Measurements from ENCODE around the gene CHRDL2.

The CHRDL2 gene

DNA sequence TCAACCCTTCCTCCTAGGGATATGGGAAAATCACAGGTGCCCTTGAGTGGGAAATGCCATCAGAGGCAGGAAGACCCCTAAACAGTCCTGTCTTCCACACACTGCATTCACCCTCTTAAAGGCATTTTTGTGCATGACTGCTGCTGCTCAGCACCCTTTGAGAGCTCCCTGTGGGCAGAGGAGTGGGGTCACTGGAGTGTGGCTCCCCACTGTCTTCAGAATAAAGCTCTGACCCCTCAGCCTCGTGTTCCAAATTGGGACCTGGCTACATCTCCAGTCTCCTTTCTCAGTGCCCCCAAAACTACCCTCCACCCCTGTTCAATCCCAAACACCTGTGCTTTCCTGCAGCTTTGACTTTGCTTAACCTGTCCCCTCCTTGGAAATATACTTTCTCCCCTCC is 46.6 kb downstream of the CHRDL2 start:
- no peak for DNase-seq

DNA sequence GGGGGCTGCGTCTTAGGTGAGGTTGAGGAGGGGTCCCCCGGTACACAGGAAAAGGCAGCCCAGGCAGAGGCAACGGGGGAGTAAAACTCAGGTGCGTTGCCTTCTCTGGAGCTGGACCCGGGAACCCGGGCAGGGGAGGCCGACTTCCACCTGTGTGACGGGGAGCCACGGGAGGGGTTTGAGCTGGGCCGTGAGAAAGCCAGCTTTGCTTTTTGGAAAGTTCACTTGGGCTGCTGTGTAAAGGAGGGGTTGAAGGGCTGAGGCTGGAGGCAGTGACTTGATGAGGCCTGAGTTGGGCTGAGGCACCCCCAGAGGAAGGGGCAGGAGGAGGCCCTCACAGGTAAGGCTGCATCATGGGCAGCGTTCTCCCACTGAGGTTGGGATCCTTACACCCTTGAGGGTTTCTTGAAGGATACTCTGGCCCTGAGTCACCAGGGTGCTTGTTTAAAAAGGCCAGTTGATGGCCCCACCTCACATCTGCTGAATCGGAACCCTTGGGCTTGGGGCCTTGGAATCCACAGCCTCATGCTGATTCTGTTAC is 47.2 kb downstream of the CHRDL2 start:
- DNase-seq = no peak

GRCh38 chr11:74683279-74683871 is 47.9 kb downstream of the CHRDL2 start:
- no peak for DNase-seq

DNA sequence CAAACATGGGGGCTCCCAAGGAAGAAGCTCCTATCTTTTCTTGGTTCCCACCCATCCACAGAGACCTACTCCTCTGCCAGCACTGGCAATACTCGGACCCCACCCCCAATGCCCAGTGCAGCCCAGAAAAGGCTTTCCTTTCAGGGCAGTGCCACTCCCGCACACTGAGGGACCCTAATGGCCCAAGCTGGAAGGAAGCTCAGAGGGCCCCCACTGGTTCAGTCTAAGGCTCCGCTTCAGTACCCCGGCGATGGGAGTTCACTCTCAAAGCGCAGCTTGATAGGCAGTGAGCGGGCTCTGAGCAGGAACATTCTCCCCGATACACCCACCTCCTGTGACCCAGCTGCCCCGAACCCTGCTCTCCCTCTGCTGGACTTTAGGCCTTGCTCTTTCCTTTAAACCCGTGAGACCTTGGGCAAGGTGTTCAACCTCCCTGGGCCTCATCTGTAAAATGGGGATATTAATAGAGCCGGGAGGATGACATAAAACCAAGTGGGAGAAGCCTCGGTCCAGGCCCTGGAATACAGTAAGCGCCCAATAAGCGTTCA is 48.4 kb downstream of the CHRDL2 start:
- no peak for DNase-seq

DNA sequence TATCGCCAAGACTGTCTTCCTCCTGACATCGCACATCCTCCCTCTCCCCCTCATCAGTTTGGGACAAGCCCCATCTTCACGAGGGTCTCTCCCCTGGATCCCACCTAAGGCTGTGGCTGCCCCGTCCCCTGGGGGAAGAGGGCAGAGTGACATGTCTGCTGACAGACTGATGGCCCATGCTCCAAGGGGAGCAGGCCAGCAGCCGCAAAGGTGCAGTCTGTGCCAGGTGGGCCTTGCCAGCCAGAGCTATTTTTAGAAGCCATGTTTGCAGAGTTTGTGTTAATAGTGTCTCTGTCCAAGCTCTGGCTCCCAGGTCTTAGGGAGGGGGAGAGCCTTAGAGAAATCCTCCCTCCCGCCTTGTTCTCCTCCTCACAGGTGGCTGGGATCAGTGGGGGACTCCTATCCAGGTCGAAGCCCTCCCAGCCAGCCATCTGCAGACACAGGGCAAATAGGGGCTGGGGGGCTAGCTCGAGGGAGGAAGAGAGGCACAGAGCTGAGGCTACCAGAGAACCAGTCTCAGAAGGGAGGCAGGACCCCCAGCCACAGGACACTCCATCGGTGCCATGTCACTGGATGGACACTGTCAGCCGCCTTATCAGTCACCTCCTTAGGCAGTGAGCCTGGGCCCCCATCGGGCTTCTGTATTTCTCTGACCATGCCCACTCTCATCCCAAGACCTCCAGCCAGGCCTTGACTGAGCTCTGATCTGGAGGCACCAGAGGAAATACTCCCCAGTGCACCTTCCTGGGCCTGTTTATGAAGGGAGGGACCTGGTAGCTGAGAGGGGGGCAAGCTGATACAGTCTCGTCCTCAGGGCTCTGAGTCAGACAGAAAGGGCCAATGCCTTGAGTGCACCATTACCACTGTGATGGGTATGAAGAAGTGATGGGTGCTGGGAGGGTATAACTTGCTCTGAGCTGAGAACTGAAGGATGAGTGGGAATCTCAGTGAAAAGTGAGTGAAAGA is 49.3 kb downstream of the CHRDL2 start:
- DNase-seq = no peak

DNA sequence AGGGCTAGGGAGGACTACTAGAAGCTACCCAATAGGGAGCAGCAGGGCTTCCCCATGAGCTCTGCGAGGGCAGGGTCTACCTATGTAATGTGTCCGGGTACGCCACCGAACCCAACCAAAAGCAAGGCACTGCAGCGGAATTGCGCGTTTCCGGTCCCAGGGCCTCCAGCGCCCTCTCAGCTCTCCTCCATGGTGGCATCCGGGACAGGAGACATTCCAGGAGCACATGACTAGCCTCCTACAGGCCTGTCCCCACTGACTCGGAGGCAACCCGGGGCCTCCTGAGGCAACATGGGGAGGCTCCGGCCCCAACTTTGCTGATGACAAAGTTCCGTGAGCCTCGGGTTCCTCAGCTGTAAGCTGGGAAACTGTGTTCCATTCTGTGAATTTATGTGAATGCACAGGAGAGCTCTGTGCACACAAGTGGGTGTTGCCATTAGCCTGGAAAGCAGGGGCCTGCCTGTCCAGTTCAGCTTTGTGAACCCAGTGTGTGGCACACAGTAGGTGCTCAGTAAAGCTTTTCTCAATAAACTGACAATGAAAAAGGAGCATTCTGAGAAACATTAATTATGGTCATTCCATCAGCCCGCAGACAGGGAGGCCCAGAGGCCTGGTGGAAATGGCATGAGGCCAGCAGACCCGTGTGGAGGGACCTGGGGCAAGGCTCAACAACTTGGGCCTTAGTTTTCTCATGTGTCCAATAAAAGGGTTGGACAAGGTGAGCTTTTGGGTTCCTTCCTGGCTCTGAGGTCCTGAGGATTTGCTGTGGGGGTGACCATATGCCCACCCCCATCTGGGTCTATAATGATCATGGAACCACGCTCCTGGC is 50.3 kb downstream of the CHRDL2 start:
- no peak for DNase-seq

GRCh38 chr11:74680035-74680671 is 51.1 kb downstream of the CHRDL2 start:
- no peak for DNase-seq

- DNase-seq = no peak
Observed at GRCh38 chr11:74679513-74679865, 51.7 kb downstream of the CHRDL2 start.

GRCh38 chr11:74678591-74679512 is 52.4 kb downstream of the CHRDL2 start:
- no peak for DNase-seq

DNA sequence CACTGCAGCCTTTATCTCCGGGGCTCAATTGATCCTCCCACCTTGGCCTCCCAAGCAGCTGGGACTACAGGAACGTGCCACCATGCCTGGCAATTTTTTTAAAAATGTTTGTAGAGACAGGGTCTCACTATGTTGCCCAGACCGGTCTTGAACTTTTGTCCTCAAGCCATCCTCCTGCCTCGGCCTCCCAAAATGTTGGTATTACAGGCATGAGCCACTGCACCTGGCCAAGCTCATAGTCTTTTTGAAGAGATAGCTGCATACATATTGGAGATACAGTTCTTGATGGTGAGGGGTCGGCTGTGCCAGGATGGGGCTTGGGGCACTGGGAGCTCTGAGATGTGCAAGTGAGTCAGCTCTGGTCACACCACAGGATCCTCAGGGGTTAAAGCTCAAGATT is 53.2 kb downstream of the CHRDL2 start:
- no peak for DNase-seq

DNA sequence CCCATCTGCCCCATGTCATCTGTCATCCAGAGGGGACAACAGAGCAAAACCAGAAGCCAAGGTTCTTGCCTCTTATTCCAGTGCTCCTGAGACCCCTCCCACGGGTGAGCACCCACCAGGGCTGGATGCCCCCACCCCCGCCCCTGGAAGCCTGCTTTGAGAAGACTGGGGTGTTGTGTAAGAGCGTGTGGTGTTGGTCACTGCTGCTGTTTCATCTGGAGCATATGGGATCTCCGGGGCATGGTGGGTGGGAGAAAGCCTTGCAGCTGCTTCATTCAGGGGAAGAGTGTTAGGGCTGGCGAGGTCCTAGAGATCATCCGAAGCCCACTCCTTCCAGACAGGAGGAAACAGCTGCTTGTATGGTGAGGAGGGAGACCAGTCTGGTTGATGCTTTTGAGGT is 54.1 kb downstream of the CHRDL2 start:
- DNase-seq = no peak

DNA sequence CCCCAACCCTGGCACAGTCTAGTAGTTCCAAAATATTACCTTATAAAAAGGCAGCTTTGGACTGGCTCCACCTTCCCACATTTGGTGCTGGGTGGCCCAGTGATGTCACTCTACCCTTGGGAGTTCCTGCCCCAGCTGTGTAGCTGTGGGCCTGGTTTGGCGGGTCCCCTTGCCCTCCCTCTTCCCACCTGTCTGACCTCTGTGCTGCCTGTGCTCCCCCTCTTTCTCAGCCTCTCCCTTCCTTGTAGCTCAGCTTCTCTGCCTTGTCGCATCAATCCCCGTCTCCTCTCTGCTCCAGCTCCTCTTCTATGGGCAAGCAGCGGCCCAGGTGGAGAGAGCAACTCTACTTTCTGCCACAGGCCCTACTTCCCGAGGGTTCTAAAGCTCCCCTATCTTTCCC is 54.6 kb downstream of the CHRDL2 start:
- DNase-seq = no peak

- no peak for DNase-seq
Observed at GRCh38 chr11:74675761-74676160, 55.5 kb downstream of the CHRDL2 start.

- DNase-seq = no peak
Observed at GRCh38 chr11:74673693-74674360, 57.4 kb downstream of the CHRDL2 start.

- no peak for DNase-seq
Observed at GRCh38 chr11:74672956-74673692, 58.1 kb downstream of the CHRDL2 start.

DNA sequence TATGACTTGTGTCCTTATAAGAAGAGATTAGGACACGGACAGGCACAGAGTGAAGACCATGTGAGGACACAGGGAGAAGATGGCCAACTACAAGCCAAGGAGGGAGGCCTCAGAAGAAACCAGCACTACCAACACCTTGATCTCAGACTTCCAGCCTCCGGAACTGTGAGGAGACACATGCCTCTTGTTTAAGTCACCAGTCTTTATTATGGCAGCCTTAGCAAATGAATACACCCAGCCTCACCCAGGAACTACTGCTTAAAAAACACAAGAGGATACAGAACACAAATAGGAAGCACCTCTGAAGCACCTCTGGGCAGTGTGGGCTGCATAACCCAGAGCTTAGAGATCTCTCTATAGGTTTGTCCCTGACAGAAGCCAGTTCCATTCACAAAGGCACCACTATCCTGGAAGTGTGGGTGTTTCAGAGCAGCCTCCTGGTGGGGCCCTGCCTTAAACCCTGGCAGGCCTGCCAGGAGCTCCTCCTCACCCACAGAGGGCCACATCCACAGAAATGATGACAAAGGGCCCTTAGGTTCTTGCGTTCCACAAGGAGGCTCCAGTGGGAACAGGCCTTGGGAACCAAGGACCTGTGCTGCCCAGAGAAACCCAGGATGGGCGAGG is 58.8 kb downstream of the CHRDL2 start:
- DNase-seq = no peak

DNA sequence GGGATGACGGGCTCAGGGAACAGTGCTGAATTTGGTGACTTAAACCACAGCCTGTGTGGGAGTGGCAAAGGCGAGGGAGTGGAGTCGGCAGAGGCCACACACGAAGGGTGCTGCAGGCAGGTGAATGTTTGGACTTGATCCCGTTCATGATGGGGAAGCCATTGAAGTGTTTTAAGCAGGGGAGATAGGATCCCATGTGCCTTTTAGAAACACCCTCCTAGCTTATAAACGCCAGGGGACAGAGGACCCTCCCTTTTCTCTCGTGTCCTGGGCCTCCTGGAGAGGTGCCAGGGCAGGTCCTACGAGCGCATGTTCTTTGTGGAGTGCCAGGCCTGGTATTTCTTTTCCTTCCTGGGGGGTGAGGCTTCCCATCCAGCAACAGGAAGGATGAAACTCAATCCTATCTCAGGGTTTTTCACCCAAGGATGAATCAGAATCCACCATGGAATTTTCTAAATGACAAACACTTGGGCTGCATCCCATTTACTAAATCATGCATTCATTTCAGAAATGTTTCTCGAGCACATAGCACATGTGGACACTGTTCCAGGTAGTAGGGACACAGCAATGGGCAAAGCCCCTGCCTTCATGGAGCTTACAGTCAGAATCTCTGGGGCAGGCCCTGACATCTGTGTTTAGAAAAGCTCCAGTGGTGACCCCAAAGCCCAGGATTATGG is 59.6 kb downstream of the CHRDL2 start:
- no peak for DNase-seq

DNA sequence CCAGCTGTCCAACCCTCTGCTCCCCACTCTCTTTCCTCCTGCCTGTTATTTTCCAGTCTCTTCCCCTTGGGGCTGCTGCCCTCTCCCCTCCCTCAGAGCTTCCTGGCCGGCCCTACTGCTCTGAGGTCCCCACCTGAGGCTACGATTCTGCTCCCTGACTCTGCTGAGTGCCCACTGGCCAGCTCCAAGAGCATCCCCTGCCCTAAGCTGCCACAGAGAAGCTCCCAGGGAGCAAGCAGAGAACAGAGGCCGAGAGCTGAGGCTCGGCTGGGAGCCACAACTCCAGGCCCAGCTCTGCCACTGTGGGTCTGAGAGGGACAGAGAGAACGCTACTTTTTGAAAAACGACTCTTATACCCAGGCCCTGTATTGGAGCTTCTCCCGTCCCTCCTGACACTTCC is 61.1 kb downstream of the CHRDL2 start:
- no peak for DNase-seq
